HepG2 (cell line): ENCODE results near the gene ICAM5. TPM values are rescaled to one million over a fixed set of nuclear protein-coding genes. Genes with fewer than 3 reads are reported as not detected.

ENCODE experiments used
- AGO2 ChIP-seq: fragments of 200-400 bp; formaldehyde crosslinking; optimal IDR thresholded peaks from 2 replicates; pipeline ENCODE3; 2017; ENCODE audit warnings: mild to moderate bottlenecking, low read depth, low read length, moderate library complexity
- ARNTL ChIP-seq: sonication (generic); formaldehyde crosslinking; IDR thresholded peaks from 2 replicates; pipeline ENCODE4 v1.4.0; 2020; ENCODE audit warnings: mild to moderate bottlenecking, missing genetic modification reagents
- FOXA1 ChIP-seq, 2 experiments: fragments of 450-650 bp in 1 of 2; sonication (generic) in 1 of 2; formaldehyde crosslinking in 1 of 2; IDR thresholded peaks; 2 replicates each; pipeline versions ENCODE4 v1.4.0 to v1.6.1; 2016 to 2020; ENCODE audit warnings: missing genetic modification reagents in 1 of 2
- FOXO1 ChIP-seq: sonication (generic); formaldehyde crosslinking; IDR thresholded peaks from 2 replicates; pipeline ENCODE4 v1.4.0; 2020; ENCODE audit warnings: missing genetic modification reagents
- GLMP ChIP-seq: sonication (generic); formaldehyde crosslinking; IDR thresholded peaks from 2 replicates; pipeline ENCODE4 v1.9.0; 2021; ENCODE audit warnings: missing genetic modification reagents, mild to moderate bottlenecking, borderline replicate concordance
- HMG20B ChIP-seq: conservative IDR thresholded peaks from 2 replicates; pipeline ENCODE4 v1.6.1; 2016; ENCODE audit warnings: missing genetic modification reagents, missing compliant biosample characterization
- MLLT10 ChIP-seq: sonication (generic); formaldehyde crosslinking; IDR thresholded peaks from 2 replicates; pipeline ENCODE4 v1.4.0; 2020; ENCODE audit warnings: missing genetic modification reagents
- POGK ChIP-seq: sonication (generic); formaldehyde crosslinking; conservative IDR thresholded peaks from 2 replicates; pipeline ENCODE4 v1.8.0; 2022; ENCODE audit warnings: mild to moderate bottlenecking, moderate library complexity, missing genetic modification reagents
- PRPF4 ChIP-seq: fragments of 200-400 bp; formaldehyde crosslinking; IDR thresholded peaks from 2 replicates; pipeline ENCODE4 v1.6.1; 2016; ENCODE audit warnings: low read length, low read depth; ENCODE audit not compliant: poor library complexity, severe bottlenecking
- REST ChIP-seq, 2 experiments: IDR thresholded peaks; 2 replicates each; pipeline ENCODE4 v1.6.1; 2011 to 2012; ENCODE audit warnings: low read length in 2 of 2, borderline replicate concordance in 1 of 2, low read depth in 1 of 2, mild to moderate bottlenecking in 1 of 2, moderate library complexity in 1 of 2
- SMYD3 ChIP-seq: sonication (generic); formaldehyde crosslinking; IDR thresholded peaks from 2 replicates; pipeline ENCODE4 v1.8.1; 2023; ENCODE audit warnings: mild to moderate bottlenecking, missing genetic modification reagents
- SP5 ChIP-seq: IDR thresholded peaks from 2 replicates; pipeline ENCODE4 v1.6.1; 2016; ENCODE audit warnings: low read depth, borderline replicate concordance
- U2AF2 ChIP-seq: fragments of 200-400 bp; formaldehyde crosslinking; IDR thresholded peaks from 2 replicates; pipeline ENCODE4 v1.6.1; 2017; ENCODE audit warnings: low read depth, mild to moderate bottlenecking, low read length
- ZFP82 ChIP-seq: sonication (generic); formaldehyde crosslinking; IDR thresholded peaks from 2 replicates; pipeline ENCODE4 v1.5.1; 2020; ENCODE audit warnings: mild to moderate bottlenecking, missing genetic modification reagents, borderline replicate concordance
- ZNF101 ChIP-seq: sonication (generic); formaldehyde crosslinking; IDR thresholded peaks from 2 replicates; pipeline ENCODE4 v1.4.0; 2020; ENCODE audit warnings: mild to moderate bottlenecking, low read depth, missing genetic modification reagents, borderline replicate concordance
- ZNF264 ChIP-seq: sonication (generic); formaldehyde crosslinking; IDR thresholded peaks from 2 replicates; pipeline ENCODE4 v1.4.0; 2020; ENCODE audit warnings: missing genetic modification reagents
- ZNF446 ChIP-seq: sonication (generic); formaldehyde crosslinking; IDR thresholded peaks from 2 replicates; pipeline ENCODE4 v1.5.0; 2020; ENCODE audit warnings: mild to moderate bottlenecking, missing genetic modification reagents
- ZNF569 ChIP-seq: sonication (generic); formaldehyde crosslinking; IDR thresholded peaks from 2 replicates; pipeline ENCODE4 v1.5.0; 2020; ENCODE audit warnings: mild to moderate bottlenecking, missing genetic modification reagents, moderate library complexity, borderline replicate concordance
- ZNF788 ChIP-seq: sonication (generic); formaldehyde crosslinking; IDR thresholded peaks from 2 replicates; pipeline ENCODE4 v1.5.0; 2020; ENCODE audit warnings: mild to moderate bottlenecking, missing genetic modification reagents, borderline replicate concordance
- polyA plus RNA-seq, 8 experiments: library from polyadenylated mRNA; depleted of rRNA in 3 of 8; stranded (reverse) in 7 of 8; unstranded in 1 of 8; fragments of >200 nt; fragmentation: Illumina TruSeq in 4 of 8; extraction: Trizol in 4 of 8; gene quantifications; 2 replicates each; pipeline versions ENCODE4 v1.2.1 to v1.2.3, GENCODE V29; 2011 to 2016; ENCODE audit warnings: low read depth in 4 of 8, missing spikeins in 1 of 8, mixed read lengths in 1 of 8; ENCODE audit not compliant: insufficient read depth in 1 of 8
- total RNA-seq, 5 experiments: library from RNA; depleted of rRNA; stranded (reverse); fragments of >200 nt; fragmentation: Illumina TruSeq; extraction: Trizol; gene quantifications; 2 replicates each; pipeline ENCODE4 v1.2.3, GENCODE V29; 2016; ENCODE audit warnings: low read depth in 1 of 5
- TF ChIP-seq, protein P1 (sequence below): sonication (generic); formaldehyde crosslinking; conservative IDR thresholded peaks from 2 replicates; pipeline ENCODE4 v1.4.0; 2020; ENCODE audit warnings: missing genetic modification reagents

The ICAM5 gene
- total and polyA plus RNA-seq, 2 of the 13 experiments (the other 11 are each of a cell fraction or from before 2014, with no cell fraction given): 0.46 to 1.6 TPM

- TF ChIP-seq REST (IDR thresholded peaks at IDR 0.05; ENCODE audit: borderline replicate concordance in 1 of 2, low read depth in 1 of 2, low read length in 2 of 2) (no peak), GLMP (CRISPR knock-in tag) (no peak), ZNF446 (CRISPR knock-in tag) (no peak), ARNTL (CRISPR knock-in tag) (peak; percentile 73), ZNF264 (no peak), ZNF101 (no peak), U2AF2 (no peak), ZFP82 (CRISPR knock-in tag) (no peak), POGK (CRISPR knock-in tag) (0 out of 2 replicates have a peak, but pooled peaks have one; percentile 32), SP5 (CRISPR knock-in tag) (peak; percentile 47; the same call in 1 of the 2 replicates), FOXA1 (IDR thresholded peaks at IDR 0.05) (no peak), FOXA1 (CRISPR knock-in tag; IDR thresholded peaks at IDR 0.05) (peak; percentile 56; the same call in 1 of the 2 replicates), AGO2 (no peak), SMYD3 (CRISPR knock-in tag) (no peak), ZNF569 (CRISPR knock-in tag) (no peak), MLLT10 (CRISPR knock-in tag) (no peak), HMG20B (no peak), ZNF788 (CRISPR knock-in tag) (no peak), PRPF4 (no peak), FOXO1 (CRISPR knock-in tag) (no peak)
- TF ChIP-seq, protein P1, sequence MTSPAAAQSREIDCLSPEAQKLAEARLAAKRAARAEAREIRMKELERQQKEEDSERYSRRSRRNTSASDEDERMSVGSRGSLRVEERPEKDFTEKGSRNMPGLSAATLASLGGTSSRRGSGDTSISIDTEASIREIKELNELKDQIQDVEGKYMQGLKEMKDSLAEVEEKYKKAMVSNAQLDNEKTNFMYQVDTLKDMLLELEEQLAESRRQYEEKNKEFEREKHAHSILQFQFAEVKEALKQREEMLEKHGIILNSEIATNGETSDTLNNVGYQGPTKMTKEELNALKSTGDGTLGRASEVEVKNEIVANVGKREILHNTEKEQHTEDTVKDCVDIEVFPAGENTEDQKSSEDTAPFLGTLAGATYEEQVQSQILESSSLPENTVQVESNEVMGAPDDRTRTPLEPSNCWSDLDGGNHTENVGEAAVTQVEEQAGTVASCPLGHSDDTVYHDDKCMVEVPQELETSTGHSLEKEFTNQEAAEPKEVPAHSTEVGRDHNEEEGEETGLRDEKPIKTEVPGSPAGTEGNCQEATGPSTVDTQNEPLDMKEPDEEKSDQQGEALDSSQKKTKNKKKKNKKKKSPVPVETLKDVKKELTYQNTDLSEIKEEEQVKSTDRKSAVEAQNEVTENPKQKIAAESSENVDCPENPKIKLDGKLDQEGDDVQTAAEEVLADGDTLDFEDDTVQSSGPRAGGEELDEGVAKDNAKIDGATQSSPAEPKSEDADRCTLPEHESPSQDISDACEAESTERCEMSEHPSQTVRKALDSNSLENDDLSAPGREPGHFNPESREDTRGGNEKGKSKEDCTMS (CRISPR knock-in tag): no peak
Observed at GRCh38 chr19:10289167-10289835, 451 bp upstream of the ICAM5 start (continued).
